HG02970 (cell line): ENCODE measurements around the gene SPESP1.

ENCODE experiments used
- ATAC-seq: cut with Tn5 transposase; IDR thresholded peaks from one replicate; pipeline ENCODE4 v1.9.1; 2021; ENCODE audit warnings: mild to moderate bottlenecking, moderate library complexity, moderate number of reproducible peaks; ENCODE audit not compliant: unreplicated experiment, low FRiP score

Gene SPESP1

GRCh38 chr15:68930268-68931022 lies at the start of gene SPESP1:
Gene SPESP1 (plus strand): TSS chr15:68930525. CDS start chr15:68930654, 129 bp downstream.
- ATAC-seq = no peak

GRCh38 chr15:68885070-68885469 lies 45.3 kb upstream of the SPESP1 start:
- ATAC-seq = no peak

- ATAC-seq = no peak
Measured at GRCh38 chr15:68887120-68887519, 43.2 kb upstream of the SPESP1 start.

- ATAC-seq = no peak
Measured at GRCh38 chr15:68887819-68888218, 42.5 kb upstream of the SPESP1 start.

- ATAC-seq = no peak
Measured at GRCh38 chr15:68888419-68888818, 41.9 kb upstream of the SPESP1 start.

GRCh38 chr15:68894208-68894607 lies 36.1 kb upstream of the SPESP1 start:
- ATAC-seq = no peak

GRCh38 chr15:68896178-68896577 lies 34.1 kb upstream of the SPESP1 start:
- ATAC-seq = no peak

- no peak for ATAC-seq
Measured at GRCh38 chr15:68897016-68897415, 33.3 kb upstream of the SPESP1 start.

GRCh38 chr15:68900027-68900426 lies 30.3 kb upstream of the SPESP1 start:
- ATAC-seq = no peak

GRCh38 chr15:68907396-68907923 lies 22.9 kb upstream of the SPESP1 start:
- no peak for ATAC-seq

- no peak for ATAC-seq
Measured at GRCh38 chr15:68909601-68910100, 20.7 kb upstream of the SPESP1 start.

GRCh38 chr15:68910341-68910740 lies 20.0 kb upstream of the SPESP1 start:
- ATAC-seq = no peak

- no peak for ATAC-seq
Measured at GRCh38 chr15:68910816-68911215, 19.5 kb upstream of the SPESP1 start.

- no peak for ATAC-seq
Measured at GRCh38 chr15:68921926-68922325, 8.4 kb upstream of the SPESP1 start.

- no peak for ATAC-seq
Measured at GRCh38 chr15:68924866-68925560, 5.3 kb upstream of the SPESP1 start.

GRCh38 chr15:68933001-68933400 lies 2.7 kb downstream of the SPESP1 start:
- ATAC-seq = no peak

GRCh38 chr15:68934341-68934740 lies 4.0 kb downstream of the SPESP1 start:
- no peak for ATAC-seq

- ATAC-seq = no peak
Measured at GRCh38 chr15:68935400-68935937, 5.1 kb downstream of the SPESP1 start.

GRCh38 chr15:68939501-68939900 lies 9.2 kb downstream of the SPESP1 start:
- ATAC-seq = no peak

- no peak for ATAC-seq
Measured at GRCh38 chr15:68951813-68952212, 21.5 kb downstream of the SPESP1 start.

GRCh38 chr15:68957696-68958095 lies 27.4 kb downstream of the SPESP1 start:
- ATAC-seq = no peak
